ENCODE data around the gene SNRPB2.

GRCh38 chr20:16714242-16714641 is 15.6 kb upstream of the SNRPB2 start:
- TF ChIP-seq, protein P1, sequence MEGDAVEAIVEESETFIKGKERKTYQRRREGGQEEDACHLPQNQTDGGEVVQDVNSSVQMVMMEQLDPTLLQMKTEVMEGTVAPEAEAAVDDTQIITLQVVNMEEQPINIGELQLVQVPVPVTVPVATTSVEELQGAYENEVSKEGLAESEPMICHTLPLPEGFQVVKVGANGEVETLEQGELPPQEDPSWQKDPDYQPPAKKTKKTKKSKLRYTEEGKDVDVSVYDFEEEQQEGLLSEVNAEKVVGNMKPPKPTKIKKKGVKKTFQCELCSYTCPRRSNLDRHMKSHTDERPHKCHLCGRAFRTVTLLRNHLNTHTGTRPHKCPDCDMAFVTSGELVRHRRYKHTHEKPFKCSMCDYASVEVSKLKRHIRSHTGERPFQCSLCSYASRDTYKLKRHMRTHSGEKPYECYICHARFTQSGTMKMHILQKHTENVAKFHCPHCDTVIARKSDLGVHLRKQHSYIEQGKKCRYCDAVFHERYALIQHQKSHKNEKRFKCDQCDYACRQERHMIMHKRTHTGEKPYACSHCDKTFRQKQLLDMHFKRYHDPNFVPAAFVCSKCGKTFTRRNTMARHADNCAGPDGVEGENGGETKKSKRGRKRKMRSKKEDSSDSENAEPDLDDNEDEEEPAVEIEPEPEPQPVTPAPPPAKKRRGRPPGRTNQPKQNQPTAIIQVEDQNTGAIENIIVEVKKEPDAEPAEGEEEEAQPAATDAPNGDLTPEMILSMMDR (conservative IDR thresholded peaks at IDR 0.05 in 1 of 2, IDR thresholded peaks at IDR 0.05 in 1 of 2; ENCODE audit: extremely low read depth in 1 of 2, insufficient read depth in 1 of 2, low read depth in 1 of 2, low read length in 2 of 2), result no peak
- no peak for TF ChIP-seq EZH2 (IDR thresholded peaks at IDR 0.05; ENCODE audit: borderline replicate concordance, low read length)
